ENCODE data around the gene UFD1.

Gene UFD1

DNA sequence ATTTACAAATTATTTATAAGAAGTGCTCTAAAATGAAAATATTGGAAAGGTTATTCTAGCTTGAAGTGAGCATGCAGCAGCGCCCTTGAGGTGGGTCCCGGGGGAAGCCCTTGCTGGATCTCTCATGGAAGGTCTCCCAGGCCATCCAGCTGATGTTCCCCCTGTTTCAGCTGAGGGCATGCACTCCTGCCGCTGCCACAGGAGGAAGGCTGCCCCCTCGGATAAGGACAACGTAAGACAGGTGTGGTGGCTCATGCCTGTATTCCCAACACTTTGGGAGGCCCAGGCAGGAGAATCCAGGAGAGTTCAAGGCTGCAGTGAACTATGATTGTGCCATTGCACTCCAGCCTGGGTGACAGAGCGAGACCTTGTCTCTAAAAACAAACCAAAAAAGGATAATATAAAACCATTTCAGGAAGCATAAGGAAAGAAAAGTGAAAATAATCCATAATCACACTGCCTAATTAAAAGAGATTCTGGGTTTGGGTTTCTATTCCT, 15.7 kb upstream of the UFD1 start:
- DNase-seq = no peak

DNA sequence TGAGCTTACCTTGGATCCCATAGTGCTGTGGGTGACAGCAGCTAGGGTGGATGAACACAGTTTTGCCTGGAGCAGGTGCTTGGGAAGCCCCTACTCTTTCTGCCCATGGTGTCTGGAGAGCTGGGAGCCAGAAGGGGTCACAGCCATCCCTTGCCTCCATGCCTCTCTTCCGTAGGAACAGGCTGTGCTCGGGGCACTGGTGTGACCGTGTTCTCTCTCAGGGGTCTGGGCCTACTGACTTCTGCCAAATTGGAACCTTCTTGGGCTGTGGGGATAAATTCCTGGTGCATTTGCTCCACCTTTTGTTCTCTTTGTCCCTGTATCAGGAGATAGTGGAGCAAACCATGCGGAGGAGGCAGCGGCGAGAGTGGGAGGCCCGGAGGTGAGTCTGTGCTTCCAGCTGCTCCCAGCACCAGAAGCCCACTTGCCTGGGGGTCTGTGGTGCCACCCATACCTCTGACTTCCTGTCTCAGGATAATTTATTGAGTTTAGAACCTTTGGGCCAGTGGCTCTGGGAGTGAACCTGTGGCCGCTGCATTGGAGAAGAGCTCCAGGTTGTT, 15.1 kb upstream of the UFD1 start:
- no peak for DNase-seq

DNA sequence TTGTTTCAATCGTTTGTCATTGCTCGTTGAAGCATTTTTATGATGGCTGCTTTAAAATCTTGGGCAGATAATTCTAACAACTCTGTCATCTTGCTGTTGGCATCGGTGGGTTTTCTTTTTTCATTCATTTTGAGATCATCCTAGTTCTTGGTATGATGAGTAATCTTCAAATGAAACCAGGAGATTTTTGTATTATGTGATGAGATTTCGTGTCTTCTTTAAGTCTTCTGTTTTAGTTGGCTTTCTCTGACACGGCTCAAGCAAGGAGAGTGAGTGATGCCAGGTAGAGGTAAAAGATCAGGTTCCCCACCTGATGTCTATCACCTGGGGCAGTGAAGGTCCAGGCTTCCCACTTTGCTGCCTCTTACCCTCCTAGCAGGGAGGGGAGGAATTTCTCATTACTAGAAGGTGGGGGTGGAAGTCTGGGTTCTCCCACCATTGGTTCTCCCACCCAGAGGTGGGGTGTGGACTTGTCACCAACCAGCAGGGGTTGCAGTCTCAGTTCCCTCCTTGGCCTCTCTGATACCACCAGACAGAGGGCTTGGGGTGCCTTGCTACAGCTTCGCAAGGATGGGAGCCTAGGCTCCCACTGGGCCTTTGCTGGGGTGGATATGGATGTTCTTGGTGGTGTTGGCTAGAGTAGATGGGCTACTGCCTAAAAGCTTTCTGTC, 13.6 kb upstream of the UFD1 start:
- no peak for DNase-seq

- DNase-seq = no peak
Observed at GRCh38 chr22:19490628-19491230, 11.7 kb upstream of the UFD1 start.

DNA sequence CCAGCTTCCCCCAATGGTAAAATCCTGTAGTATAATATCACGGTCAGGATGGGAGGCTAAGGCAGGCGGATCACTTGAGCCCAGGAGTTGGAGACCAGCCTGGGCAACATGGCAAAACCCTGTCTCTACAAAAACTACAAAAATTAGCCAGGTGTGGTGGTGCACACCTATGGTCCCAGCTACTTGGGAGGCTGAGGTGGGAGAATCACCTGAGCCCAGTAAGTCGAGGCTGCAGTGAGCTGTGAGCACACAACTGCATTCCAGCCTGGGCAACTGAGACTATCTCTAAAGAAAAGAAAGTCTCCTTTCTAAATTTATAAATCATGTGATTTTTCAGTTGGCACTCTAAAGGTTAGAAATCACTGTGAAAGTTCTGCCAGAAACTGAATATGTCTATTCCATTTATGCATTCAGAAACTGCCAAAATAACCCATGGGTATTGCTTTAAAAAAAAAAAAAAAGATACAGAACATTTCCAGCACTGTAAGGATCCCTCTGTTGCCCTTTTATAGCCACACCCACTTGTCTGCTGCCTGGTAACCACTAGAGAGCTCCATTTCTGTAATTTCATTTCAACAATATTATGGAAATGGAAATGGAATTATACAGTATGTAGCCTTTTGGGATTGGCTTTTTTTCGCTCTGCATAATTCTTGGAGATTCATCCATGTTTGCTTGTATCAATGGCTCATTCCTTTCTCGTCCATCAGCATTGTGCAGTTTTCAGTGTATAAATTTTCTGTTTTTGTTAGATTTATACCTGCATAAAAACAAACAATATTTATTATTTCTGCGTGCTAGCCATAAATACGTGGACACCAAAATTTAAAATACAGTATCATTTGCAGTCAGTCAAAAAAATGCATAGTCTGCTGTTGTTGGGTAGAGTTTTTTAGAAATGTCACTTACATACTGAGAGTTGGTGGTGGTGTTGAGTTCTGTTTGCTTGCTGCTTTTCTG, 10.2 kb upstream of the UFD1 start:
- DNase-seq = no peak

DNA sequence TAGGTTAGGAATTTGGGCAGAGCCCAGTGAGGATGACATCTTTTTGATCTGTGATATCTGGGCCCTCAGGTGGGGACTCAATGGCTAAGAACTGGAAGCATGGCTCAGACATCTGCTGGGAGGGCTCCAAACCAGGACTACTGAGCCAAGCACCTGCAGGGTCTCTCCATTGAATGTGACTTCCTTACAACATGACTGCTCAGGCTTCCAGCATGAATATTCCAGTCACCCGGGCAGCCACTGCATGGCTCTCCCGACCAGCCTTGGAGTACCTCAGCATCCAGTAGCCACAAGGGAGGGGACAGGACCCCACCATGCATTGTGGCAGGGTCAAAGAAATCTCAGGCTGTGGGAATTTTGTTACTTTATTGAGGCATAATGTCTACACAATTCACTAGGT, 9.3 kb upstream of the UFD1 start:
- no peak for DNase-seq

- no peak for DNase-seq
Observed at GRCh38 chr22:19483481-19484244, 4.7 kb upstream of the UFD1 start.

- DNase-seq = no peak
Observed at GRCh38 chr22:19482297-19482696, 3.3 kb upstream of the UFD1 start.

GRCh38 chr22:19480789-19481188, 1.8 kb upstream of the UFD1 start:
- DNase-seq = no peak

DNA sequence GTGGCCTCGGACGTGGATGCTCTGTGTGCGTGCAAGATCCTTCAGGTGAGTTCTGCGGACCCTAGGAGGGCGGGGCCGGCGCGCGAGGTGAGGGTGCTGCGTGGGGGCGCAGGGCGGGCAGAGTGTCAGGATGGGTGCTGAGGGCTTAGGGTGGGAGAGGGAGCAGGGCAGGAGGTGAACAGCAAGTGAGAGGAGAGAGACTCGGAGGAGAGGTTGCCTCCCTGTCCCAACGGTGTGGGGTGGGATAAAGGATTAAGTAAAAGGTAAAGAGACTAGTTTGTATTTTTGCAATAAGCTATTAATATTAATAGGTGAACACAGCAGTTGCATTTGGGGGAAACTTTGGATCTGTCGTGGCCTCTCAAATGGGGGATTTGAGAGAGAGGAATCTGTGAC, 1.2 kb upstream of the UFD1 start:
- DNase-seq = no peak

DNA sequence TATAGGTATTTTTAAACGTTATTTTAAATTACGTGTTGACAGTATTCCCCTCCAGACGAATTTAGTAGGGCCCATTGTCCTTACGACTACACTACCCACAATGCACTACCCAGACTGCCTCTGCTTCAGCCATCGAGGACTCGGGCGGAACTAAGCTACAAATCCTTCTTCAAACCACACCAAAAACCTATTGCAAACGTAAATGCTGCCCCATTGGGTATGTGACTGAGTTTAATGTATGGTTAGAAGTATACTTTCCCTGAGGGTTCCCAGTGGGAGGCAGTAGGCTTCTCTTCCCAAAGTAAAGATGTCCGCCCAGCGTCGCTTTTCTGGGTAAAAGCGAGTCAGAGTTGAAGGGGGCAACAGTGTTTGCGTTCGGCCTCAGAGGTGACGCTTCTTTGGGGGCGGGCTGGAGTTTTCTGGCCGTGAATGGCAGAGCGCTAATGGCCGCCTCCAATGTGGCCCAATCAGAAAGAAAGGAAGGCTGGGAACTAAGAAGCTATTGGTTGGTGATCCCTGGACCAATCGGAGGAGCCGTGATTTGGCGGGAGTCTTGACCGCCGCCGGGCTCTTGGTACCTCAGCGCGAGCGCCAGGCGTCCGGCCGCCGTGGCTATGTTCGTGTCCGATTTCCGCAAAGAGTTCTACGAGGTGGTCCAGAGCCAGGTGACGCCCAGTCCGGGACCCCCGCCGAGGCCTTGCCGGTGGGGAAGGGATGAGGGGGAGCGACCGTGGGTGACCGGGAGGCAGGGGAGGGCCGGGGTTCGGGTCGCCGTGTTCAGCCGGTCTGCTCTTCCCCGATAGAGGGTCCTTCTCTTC, 571 bp upstream of the UFD1 start, which contains the start of gene CDC45:
Gene CDC45 (plus strand): TSS at position 566 of the 818 bp plus-strand sequence. CDS start 49 bp downstream, at position 615.
- DNase-seq = peak; percentile 95

- no peak for DNase-seq
Observed at GRCh38 chr22:19478045-19478900, 720 bp downstream of the UFD1 start.

DNA sequence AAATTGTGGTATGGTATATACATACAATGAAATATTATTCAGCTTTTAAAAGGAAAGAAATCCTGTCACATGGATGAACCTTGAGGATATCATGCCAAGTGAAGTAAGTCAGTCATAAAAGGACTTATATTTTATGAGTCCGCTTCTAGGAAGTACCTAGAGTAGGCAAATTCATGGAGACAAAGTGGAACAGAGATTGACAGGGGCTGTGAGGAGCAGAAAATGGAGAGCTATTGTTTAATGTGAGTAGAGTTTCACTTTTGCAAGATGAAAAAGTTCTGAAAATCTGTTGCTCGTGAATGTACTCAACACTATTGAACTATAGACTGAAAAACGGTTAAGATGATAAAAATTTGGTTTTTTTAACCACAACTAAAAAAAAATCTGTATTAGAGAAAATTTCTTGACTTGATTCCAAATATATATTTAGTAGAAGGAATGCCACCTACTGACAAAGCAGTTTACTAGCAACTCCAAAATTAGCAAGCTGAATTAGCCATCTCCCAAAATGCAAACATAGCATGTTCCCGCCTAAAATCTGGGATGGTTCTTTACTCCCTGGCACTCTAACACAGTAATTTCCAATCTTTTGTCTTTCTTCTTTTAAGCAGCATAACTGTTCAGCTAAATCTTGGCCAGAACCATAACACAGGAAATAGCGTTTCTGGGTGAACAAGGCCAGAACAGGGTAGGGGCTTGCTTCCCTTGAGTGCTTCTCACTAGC, 1.5 kb downstream of the UFD1 start:
- no peak for DNase-seq

GRCh38 chr22:19476023-19476422, 3.0 kb downstream of the UFD1 start:
- no peak for DNase-seq

DNA sequence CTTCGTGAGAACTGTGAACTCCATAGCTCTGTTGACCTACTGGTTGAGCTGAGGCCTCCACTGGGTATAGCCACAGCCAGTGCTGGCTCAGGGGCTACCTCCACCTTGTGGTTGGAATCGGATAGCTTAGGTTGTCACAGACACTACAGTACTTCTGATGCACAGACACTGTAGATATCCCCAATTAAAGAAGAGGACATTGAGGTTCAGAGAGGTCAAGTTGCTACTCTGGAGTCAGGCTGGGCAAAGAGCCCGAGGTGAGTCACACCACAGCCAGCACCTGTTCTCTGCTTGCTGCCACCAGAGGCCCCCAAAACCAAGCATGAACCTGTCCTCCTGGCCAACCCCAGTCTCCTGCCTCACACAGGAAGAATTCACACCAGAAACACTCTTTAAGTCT, 5.4 kb downstream of the UFD1 start:
- no peak for DNase-seq

DNA sequence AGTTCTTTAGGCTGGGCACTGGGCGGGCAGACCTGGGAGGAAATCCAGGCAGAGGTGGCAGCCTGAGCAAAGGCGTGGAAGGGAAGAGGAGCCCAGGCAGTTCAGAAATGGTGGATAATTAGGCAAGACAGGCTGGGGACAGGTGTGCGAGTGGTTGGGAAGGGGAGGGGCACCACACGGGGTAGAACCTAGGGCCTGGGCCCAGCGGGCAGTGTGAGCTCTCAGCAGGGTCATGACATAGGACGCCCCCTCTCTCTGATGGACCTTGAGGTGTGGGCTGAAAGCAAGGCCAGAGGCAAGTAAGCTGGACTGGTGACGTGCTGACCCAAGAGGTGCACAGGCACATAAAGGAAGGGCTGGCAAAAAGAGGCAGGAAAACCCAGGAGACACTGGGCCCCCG, 6.8 kb downstream of the UFD1 start:
- DNase-seq = no peak

DNA sequence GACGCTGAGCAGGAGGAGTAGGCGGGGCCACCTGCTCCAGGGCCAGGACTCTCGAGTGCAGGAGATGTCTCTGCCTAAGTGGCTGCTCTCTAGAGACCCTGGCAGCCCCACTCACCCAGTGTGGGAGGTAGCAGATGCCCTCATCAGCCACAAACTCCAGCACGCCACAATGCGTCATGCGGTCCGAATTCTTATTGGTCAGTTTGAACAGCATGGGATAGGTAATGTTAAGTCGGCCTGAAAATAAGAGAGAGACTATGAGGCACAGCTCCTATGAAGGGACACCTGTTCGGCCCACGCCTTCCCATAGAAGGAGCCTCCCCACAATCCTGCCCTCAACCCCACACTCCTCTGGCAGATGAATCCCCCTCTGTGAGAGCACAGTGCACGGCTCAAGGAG, 7.4 kb downstream of the UFD1 start:
- DNase-seq = no peak

GRCh38 chr22:19470010-19470409, 9.0 kb downstream of the UFD1 start:
- DNase-seq = no peak

DNA sequence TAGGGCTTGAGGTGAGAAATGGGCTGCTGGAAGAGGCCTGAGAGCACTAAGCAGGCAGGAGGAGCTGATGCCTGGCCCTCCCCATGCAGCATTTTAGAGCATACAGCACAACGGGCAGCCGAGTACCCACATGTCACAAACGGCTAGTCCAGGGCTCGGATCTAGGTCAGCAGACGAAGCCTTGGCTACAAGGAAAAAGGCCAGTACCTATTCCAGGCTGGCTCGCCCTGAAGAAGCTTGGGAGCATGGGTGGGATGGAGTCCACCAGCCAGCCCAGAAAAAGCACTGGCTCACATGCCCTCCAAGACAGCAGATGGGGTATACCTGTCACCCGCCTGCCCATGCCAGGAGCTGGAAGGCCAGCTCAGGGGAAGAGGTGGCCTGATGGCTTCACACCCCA, 9.6 kb downstream of the UFD1 start:
- DNase-seq = no peak

DNA sequence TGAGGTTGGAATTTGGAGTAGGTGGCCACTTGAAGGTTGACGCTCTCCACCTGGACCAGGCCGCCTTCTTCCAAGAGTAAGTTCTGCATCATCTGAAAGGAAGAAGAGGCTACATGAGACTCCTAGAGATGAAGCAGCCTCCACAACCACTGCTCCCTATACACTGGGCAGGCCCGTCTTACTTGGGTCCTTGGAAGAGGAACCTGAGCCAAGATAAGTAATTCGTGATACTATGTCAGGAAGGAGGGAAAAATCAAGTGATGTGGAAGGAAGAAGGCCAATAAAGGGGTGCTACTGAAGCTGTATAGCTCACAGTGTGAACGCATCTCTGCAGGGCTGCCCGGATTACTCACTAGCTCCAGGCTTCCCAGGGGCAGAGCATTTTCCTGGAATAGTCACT, 11.1 kb downstream of the UFD1 start:
- DNase-seq = no peak
